Heart left ventricle (tissue), 13 donors: ENCODE measurements around the gene SUGCT.

Source experiments
- CTCF ChIP-seq, 12 donors: fragments of 200-600 bp; sonication (generic) in 4 of 12; IDR thresholded peaks; one replicate each; pipeline versions ENCODE4 v1.5.0 to v1.8.0; 2018 to 2022; ENCODE audit warnings: antibody characterized with exemption in 12 of 12, mild to moderate bottlenecking in 5 of 12
- POLR2A ChIP-seq, 2 donors: fragments of 450-650 bp; IDR thresholded peaks; one replicate each; pipeline ENCODE4 v1.6.1; 2017; ENCODE audit warnings: antibody characterized with exemption in 2 of 2, mild to moderate bottlenecking in 2 of 2, moderate library complexity in 2 of 2
- donor health status: ischemic (EF 13 %, LVEDD 7.1; RV severe dilation, severe dysfunction).
- donor health status: DM: no; HTN: yes; CAD: no.
- donor health status: DM: no; HTN: no; CAD: no.
- donor health status: ischemic (EF 25% LVEDD 6.9; RV normal size, moderate dysfunction).
- donor health status: ischemic (EF 25% LVEDD 5.7; RV mildly dilated, moderate dysfunction).
- donor health status: ischemic (EF 35%, LVEDD 5.7; RV mildly dilated, moderate dysfunction).
- donor health status: nonischemic (EF 11% LVEDD 7.7; RV severe dilation, severe dysfunction).
- donor health status: DM: yes; HTN: yes; CAD: no.
- donor health status: PGD.
- donor health status: ischemic (EF 29% LVEDD 5.4; RV normal size, mild dysfunction).
- donor health status: nonischemic (EF 23%, LVEDD 6.1; RV moderate dilation, normal function).

GRCh38 chr7:40760987-40761386, 626.2 kb downstream of the SUGCT start:
- TF ChIP-seq CTCF (IDR thresholded peaks at IDR 0.05) = no peak
- TF ChIP-seq POLR2A (IDR thresholded peaks at IDR 0.05) = no peak
